Measurements from ENCODE around the gene NPL.

GRCh38 chr1:182845894-182846293, 56.3 kb downstream of the NPL start:
- TF ChIP-seq NFIC (IDR thresholded peaks at IDR 0.05), result no peak
- no peak for TF ChIP-seq TEAD4 (IDR thresholded peaks at IDR 0.05)
- TF ChIP-seq CEBPB (IDR thresholded peaks at IDR 0.05), result no peak

Data from Ishikawa (cell line).